Measurements from ENCODE around the gene CD248. TPM values are rescaled to one million over a fixed set of nuclear protein-coding genes. Genes with fewer than 3 reads are reported as not detected.

CD248 gene
- polyA plus RNA-seq, 2 of the 4 experiments (the other 2 are of a cell fraction): 0.03 TPM; not detected in 1

GRCh38 chr11:66347425-66348276 lies 30.8 kb upstream of the CD248 start, which contains the start of gene B4GAT1 (continued):
- TF ChIP-seq POLR2AphosphoS2 (conservative IDR thresholded peaks at IDR 0.05; ENCODE audit: low read length) (no peak), MYC (IDR thresholded peaks at IDR 0.05; ENCODE audit: borderline replicate concordance, low read length) (peak; percentile 34; the same call in 1 of the 2 replicates), EP300 (IDR thresholded peaks at IDR 0.05) (no peak), RCOR1 (IDR thresholded peaks at IDR 0.05; ENCODE audit: low read depth, low read length) (no peak), REST (IDR thresholded peaks at IDR 0.05) (no peak), JUNB (IDR thresholded peaks at IDR 0.05) (no peak), ZSCAN20 (CRISPR knock-in tag; IDR thresholded peaks at IDR 0.05) (no peak), CTCF (IDR thresholded peaks at IDR 0.05) (no peak), KDM5A (IDR thresholded peaks at IDR 0.05) (no peak), SMC3 (IDR thresholded peaks at IDR 0.05) (no peak), MAZ (IDR thresholded peaks at IDR 0.05; ENCODE audit: borderline replicate concordance, low read depth, low read length) (no peak), MAFK (IDR thresholded peaks at IDR 0.05; ENCODE audit: partially characterized antibody) (no peak), SREBF2 (IDR thresholded peaks at IDR 0.05) (peak; percentile 86), EHMT2 (IDR thresholded peaks at IDR 0.05; ENCODE audit: low read depth) (no peak), HOXA7 (CRISPR knock-in tag; IDR thresholded peaks at IDR 0.05) (no peak), ATOH8 (CRISPR knock-in tag; IDR thresholded peaks at IDR 0.05; ENCODE audit: low read depth) (no peak), HDAC2 (IDR thresholded peaks at IDR 0.05) (no peak), FOXS1 (CRISPR knock-in tag; IDR thresholded peaks at IDR 0.05) (no peak), EHF (CRISPR knock-in tag; IDR thresholded peaks at IDR 0.05) (no peak), NPAS2 (CRISPR knock-in tag; IDR thresholded peaks at IDR 0.05; ENCODE audit: borderline replicate concordance) (no peak), CBX8 (IDR thresholded peaks at IDR 0.05) (no peak), FOSL2 (IDR thresholded peaks at IDR 0.05) (no peak), FOSL2 (CRISPR knock-in tag; IDR thresholded peaks at IDR 0.05) (peak; percentile 4; the same call in 1 of the 2 replicates), RARB (CRISPR knock-in tag; IDR thresholded peaks at IDR 0.05) (no peak)
- TF ChIP-seq, protein P1, sequence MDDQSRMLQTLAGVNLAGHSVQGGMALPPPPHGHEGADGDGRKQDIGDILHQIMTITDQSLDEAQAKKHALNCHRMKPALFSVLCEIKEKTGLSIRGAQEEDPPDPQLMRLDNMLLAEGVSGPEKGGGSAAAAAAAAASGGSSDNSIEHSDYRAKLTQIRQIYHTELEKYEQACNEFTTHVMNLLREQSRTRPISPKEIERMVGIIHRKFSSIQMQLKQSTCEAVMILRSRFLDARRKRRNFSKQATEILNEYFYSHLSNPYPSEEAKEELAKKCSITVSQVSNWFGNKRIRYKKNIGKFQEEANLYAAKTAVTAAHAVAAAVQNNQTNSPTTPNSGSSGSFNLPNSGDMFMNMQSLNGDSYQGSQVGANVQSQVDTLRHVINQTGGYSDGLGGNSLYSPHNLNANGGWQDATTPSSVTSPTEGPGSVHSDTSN (IDR thresholded peaks at IDR 0.05): 0 out of 2 replicates have a peak, but pooled peaks have one; percentile 14
- TF ChIP-seq, protein P2, sequence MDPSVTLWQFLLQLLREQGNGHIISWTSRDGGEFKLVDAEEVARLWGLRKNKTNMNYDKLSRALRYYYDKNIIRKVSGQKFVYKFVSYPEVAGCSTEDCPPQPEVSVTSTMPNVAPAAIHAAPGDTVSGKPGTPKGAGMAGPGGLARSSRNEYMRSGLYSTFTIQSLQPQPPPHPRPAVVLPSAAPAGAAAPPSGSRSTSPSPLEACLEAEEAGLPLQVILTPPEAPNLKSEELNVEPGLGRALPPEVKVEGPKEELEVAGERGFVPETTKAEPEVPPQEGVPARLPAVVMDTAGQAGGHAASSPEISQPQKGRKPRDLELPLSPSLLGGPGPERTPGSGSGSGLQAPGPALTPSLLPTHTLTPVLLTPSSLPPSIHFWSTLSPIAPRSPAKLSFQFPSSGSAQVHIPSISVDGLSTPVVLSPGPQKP (IDR thresholded peaks at IDR 0.05; ENCODE audit: low read depth, low read length): no peak
- TF ChIP-seq, protein P3, sequence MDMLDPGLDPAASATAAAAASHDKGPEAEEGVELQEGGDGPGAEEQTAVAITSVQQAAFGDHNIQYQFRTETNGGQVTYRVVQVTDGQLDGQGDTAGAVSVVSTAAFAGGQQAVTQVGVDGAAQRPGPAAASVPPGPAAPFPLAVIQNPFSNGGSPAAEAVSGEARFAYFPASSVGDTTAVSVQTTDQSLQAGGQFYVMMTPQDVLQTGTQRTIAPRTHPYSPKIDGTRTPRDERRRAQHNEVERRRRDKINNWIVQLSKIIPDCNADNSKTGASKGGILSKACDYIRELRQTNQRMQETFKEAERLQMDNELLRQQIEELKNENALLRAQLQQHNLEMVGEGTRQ (IDR thresholded peaks at IDR 0.05): no peak
